Transverse colon (tissue), 4 donors: ENCODE results near the gene SLC16A12.

Experiments used
- EP300 ChIP-seq: sonication (generic); formaldehyde crosslinking; IDR thresholded peaks from one replicate; pipeline ENCODE4 v1.6.1; 2017; ENCODE audit warnings: antibody characterized with exemption, low read depth
- POLR2A ChIP-seq: fragments of 450-650 bp; IDR thresholded peaks from one replicate; pipeline ENCODE4 v1.6.1; 2016; ENCODE audit warnings: antibody characterized with exemption, mild to moderate bottlenecking, moderate library complexity
- POLR2AphosphoS5 ChIP-seq, 3 donors: sonication (generic); formaldehyde crosslinking; IDR thresholded peaks; one replicate each; pipeline ENCODE4 v1.6.1; 2016; ENCODE audit warnings: antibody characterized with exemption in 3 of 3
- TF ChIP-seq, protein P1 (sequence below), 5 experiments: fragments of 200-600 bp in 3 of 5; fragments of 450-650 bp in 2 of 5; sonication (generic) in 3 of 5; IDR thresholded peaks; 1 replicate in 2 of 5; 2 replicates in 3 of 5; pipeline ENCODE4 v1.5.1; 2016 to 2017; ENCODE audit warnings: antibody characterized with exemption in 5 of 5, inconsistent platforms in 3 of 5, mild to moderate bottlenecking in 2 of 5, moderate library complexity in 1 of 5

DNA sequence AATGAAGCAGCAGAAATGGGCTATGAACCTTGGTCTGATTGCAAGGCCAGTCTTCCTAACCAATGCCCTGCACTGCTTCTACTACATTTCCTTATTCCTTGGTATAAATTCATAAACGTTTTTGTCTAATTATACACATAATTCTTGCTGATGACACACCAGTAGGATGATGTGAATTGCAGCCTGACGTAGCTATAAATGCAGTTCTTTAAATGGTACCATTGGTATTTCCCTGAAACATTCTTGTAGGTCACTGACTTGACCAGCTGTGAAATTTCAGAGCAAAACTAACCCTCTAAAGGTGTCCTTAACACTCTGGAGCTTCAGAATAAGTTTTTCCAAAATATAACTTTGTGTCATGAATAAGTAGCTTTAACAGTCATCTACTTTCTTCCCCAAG is 70.2 kb downstream of the SLC16A12 start:
- TF ChIP-seq, protein P1, sequence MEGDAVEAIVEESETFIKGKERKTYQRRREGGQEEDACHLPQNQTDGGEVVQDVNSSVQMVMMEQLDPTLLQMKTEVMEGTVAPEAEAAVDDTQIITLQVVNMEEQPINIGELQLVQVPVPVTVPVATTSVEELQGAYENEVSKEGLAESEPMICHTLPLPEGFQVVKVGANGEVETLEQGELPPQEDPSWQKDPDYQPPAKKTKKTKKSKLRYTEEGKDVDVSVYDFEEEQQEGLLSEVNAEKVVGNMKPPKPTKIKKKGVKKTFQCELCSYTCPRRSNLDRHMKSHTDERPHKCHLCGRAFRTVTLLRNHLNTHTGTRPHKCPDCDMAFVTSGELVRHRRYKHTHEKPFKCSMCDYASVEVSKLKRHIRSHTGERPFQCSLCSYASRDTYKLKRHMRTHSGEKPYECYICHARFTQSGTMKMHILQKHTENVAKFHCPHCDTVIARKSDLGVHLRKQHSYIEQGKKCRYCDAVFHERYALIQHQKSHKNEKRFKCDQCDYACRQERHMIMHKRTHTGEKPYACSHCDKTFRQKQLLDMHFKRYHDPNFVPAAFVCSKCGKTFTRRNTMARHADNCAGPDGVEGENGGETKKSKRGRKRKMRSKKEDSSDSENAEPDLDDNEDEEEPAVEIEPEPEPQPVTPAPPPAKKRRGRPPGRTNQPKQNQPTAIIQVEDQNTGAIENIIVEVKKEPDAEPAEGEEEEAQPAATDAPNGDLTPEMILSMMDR (IDR thresholded peaks at IDR 0.05) = no peak
- TF ChIP-seq POLR2A (no peak), POLR2AphosphoS5 (IDR thresholded peaks at IDR 0.05) (no peak), EP300 (no peak)
